D721Med (cell line): Measurements from ENCODE around the gene TMEM108.

ENCODE experiments used
- DNase-seq: peaks from one replicate; pipeline ENCODE4 v3.0.0; 2011; ENCODE audit warnings: low spot score; ENCODE audit not compliant: insufficient read length
- FAIRE-seq: peaks from 2 replicates; lab custom pipeline; 2011; peaks lifted over from hg19 to GRCh38; lab: Jason Lieb, UNC
- TF ChIP-seq, protein P1 (sequence below): IDR thresholded peaks from 2 replicates; pipeline ENCODE4 v1.5.1; 2012; ENCODE audit warnings: mild to moderate bottlenecking, control low read depth; ENCODE audit not compliant: insufficient read depth; ENCODE audit errors: missing control alignments

Gene TMEM108

DNA sequence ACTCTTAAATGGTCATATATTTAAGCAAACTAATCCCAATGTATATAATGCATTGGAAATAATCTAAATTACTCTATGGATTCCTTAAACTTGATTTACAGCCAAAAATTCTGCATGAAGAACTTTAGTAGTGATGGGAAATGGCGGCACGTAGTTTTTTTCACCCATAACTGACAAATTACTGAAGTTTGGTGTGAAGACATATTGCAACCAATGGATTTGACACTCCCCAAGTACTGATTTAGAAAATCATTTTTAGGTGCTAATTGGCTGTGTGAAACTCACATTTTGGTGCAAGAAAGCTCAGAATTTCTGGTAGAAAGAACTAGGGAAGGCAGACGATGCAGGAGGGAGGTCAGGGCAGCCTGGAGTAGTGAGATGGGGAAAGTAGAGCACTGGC is 19.3 kb upstream of the TMEM108 start:
- DNase-seq (no peak), FAIRE-seq (no peak)
- TF ChIP-seq, protein P1, sequence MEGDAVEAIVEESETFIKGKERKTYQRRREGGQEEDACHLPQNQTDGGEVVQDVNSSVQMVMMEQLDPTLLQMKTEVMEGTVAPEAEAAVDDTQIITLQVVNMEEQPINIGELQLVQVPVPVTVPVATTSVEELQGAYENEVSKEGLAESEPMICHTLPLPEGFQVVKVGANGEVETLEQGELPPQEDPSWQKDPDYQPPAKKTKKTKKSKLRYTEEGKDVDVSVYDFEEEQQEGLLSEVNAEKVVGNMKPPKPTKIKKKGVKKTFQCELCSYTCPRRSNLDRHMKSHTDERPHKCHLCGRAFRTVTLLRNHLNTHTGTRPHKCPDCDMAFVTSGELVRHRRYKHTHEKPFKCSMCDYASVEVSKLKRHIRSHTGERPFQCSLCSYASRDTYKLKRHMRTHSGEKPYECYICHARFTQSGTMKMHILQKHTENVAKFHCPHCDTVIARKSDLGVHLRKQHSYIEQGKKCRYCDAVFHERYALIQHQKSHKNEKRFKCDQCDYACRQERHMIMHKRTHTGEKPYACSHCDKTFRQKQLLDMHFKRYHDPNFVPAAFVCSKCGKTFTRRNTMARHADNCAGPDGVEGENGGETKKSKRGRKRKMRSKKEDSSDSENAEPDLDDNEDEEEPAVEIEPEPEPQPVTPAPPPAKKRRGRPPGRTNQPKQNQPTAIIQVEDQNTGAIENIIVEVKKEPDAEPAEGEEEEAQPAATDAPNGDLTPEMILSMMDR, result no peak

DNA sequence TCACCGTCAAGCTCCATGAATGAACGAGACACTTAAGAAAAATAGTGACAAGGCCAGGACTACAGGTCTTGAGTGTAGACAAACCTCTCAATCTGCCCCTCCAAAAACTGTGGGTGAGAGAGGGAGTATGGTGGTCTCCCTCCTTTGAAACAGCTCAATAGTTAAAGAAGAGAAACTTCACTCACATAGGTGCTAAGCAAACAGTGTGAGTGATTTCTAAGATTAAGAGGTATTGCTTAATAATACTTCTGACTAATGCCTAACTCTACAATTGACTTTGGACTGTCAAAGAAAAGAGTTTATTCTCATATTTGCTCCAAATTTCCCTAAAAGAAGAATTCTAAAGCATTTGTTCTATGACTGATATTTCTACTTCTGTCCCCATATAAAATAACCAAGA is 17.0 kb upstream of the TMEM108 start:
- FAIRE-seq, result no peak

DNA sequence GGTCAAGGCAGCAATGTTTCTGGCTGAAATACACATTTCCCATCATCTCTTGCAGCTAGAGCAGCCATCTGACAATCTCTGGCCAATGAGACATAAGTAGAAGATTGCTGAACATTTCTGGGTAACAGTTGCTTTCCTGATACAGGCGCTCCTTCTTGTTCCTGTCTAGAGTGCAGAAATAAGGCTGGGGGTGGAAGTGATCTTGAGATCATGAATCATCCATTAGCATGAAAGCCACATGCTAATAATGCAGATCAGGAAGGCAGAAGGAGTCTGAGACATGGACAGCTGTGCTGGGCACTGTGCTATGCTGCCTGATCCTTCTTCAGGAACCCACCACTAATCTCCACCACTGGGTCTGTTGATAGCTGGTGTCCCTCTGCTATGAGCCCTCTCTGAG is 14.8 kb upstream of the TMEM108 start:
- DNase-seq, result no peak
- FAIRE-seq, result no peak
- TF ChIP-seq, protein P1, result no peak

More for the DNA sequence above, 17.0 kb upstream of the TMEM108 start:
- TF ChIP-seq, protein P1, result no peak
- no peak for DNase-seq

DNA sequence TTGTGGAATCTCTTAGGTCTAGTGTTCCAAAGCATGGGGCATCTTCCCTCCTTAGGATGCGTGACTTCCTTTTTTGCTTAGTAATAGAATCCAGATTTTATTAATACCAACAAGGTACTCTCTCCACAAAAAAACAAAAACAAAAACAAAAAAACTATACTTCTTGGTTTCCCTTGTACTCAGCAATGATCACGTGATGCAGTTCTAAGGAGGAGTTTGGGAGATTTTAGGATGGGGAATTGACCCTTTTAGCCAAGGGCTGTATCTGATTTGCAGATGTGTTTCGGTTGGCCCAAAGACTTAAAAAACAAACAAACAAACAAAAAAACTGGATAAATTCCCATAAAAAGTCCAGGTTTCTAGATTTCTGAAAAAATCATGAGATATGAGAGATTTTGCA is 12.6 kb upstream of the TMEM108 start:
- TF ChIP-seq, protein P1, result no peak
- FAIRE-seq, result no peak
- DNase-seq, result no peak

DNA sequence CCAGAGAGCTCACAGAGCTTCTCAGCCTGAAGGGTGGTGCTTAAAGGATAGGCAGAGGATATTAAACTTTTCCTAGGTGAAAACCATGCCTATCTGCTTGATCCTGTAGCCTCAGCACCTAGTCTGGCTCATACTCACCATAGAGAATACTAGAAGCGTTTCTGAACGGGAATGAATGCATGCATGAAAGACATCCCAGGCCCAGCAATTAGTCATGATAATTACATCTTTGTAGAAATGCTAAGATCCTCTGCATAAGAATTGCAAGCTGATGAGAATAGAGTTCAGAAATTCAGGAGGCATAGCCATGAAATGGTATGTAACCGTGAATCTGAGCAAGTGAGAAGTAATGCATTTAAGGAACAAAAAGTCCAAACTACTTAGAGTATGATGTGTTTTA is 5.9 kb upstream of the TMEM108 start:
- DNase-seq (no peak), FAIRE-seq (no peak)
- TF ChIP-seq, protein P1, result no peak

DNA sequence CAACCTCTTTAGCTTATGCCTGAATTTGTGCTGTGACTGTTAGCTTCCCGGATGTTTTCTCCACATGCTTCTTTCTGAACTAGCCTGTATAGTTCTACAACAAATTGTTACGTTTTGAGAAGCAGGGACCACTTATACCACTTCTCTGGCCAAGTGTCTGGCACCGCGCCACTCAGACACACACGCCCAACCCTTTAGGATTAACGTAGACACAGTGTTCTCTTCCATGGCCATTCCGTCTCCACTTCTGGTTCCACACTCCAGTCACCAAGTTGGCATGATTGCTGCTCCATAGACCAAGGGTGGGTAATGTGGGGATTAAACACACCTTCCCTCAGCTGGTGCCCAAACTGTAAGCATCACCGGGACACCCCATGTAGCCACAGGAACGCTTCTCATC is 755 bp upstream of the TMEM108 start:
- DNase-seq, result no peak
- TF ChIP-seq, protein P1, result no peak
- FAIRE-seq, result no peak

DNA sequence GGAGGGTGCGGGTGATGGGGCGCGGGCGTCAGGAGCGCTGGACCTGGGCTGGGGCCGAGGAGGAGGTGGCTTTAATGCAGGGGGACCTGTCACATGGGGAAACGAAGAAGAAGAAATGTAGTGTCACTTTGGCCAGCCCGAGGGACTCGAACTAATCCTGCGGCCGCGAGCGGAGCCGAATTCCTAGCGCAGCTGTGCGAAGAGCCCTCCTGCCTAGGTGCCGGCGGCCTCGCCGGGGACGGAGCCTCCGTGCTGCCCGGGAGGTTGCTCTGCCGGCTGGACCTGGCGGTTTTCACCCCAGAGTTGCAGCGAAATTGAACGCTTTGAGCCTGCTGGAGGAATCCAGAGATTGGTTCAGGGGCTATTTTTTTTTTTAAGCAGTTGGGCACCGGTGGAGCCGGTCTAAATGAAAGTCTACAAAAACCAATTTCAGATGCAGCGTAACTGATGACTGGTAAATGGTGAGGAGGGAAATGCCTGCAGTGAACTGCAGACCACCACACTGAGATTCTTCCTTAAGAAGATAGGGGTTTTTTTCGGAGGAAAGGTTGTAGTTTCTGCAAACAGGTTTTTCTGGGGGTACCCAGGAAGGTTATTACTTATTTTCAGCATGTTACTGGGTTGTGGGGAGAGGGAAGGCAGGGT is 662 bp downstream of the TMEM108 start:
- DNase-seq (no peak), FAIRE-seq (no peak)
- TF ChIP-seq, protein P1, result no peak
